GM23248 (cell line): ENCODE measurements around the gene AGAP1. TPM values are rescaled to one million over a fixed set of nuclear protein-coding genes. Genes with fewer than 3 reads are reported as not detected.

Experiments
- DNase-seq: peaks from one replicate; pipeline ENCODE4 v3.0.0-alpha.2; 2015
- H2AFZ ChIP-seq: fragments of 200-600 bp; sonication (generic); 2 replicates; pipeline ENCODE4 v1.6.1; 2016; ENCODE audit warnings: antibody characterized with exemption
- H3F3A ChIP-seq: fragments of 200-600 bp; sonication (generic); 2 replicates; pipeline ENCODE4 v1.6.1; 2016; ENCODE audit warnings: mild to moderate bottlenecking, antibody characterized with exemption, mixed run types; ENCODE audit not compliant: insufficient read depth
- H3K27ac ChIP-seq: fragments of 200-600 bp; sonication (generic); 2 replicates; pipeline ENCODE4 v1.5.1; 2016; ENCODE audit warnings: mild to moderate bottlenecking
- H3K27me3 ChIP-seq: fragments of 200-600 bp; sonication (generic); replicated peaks from 2 replicates; pipeline ENCODE4 v1.6.1; 2016; ENCODE audit warnings: mild to moderate bottlenecking; ENCODE audit not compliant: insufficient read depth
- H3K36me3 ChIP-seq: fragments of 200-600 bp; sonication (generic); 2 replicates; pipeline ENCODE4 v1.6.1; 2016; ENCODE audit warnings: low read depth, mild to moderate bottlenecking
- H3K4me1 ChIP-seq: fragments of 200-600 bp; sonication (generic); 2 replicates; pipeline ENCODE4 v1.6.1; 2016; ENCODE audit warnings: mild to moderate bottlenecking; ENCODE audit not compliant: insufficient read depth
- H3K4me2 ChIP-seq: fragments of 200-600 bp; sonication (generic); one replicate; pipeline ENCODE4 v1.6.1; 2016; ENCODE audit warnings: mild to moderate bottlenecking; ENCODE audit not compliant: unreplicated experiment
- H3K4me3 ChIP-seq: fragments of 200-600 bp; sonication (generic); 2 replicates; pipeline ENCODE4 v1.5.1; 2016; ENCODE audit warnings: mild to moderate bottlenecking
- H3K79me2 ChIP-seq: fragments of 200-600 bp; sonication (generic); 2 replicates; pipeline ENCODE4 v1.6.1; 2016; ENCODE audit warnings: mild to moderate bottlenecking; ENCODE audit not compliant: insufficient read depth
- H3K9ac ChIP-seq: fragments of 200-600 bp; sonication (generic); 2 replicates; pipeline ENCODE4 v1.6.1; 2016; ENCODE audit warnings: mild to moderate bottlenecking
- H3K9me2 ChIP-seq: fragments of 200-600 bp; sonication (generic); 2 replicates; pipeline ENCODE4 v1.6.1; 2016; ENCODE audit warnings: mixed run types, mild to moderate bottlenecking, moderate library complexity; ENCODE audit not compliant: insufficient read depth
- H3K9me3 ChIP-seq: fragments of 200-600 bp; sonication (generic); one replicate; pipeline ENCODE4 v1.6.1; 2017; ENCODE audit warnings: low read depth
- H4K20me1 ChIP-seq: fragments of 200-600 bp; sonication (generic); 2 replicates; pipeline ENCODE4 v1.6.0; 2016; ENCODE audit not compliant: insufficient read depth
- EZH2 ChIP-seq: fragments of 200-600 bp; sonication (generic); IDR thresholded peaks from 2 replicates; pipeline ENCODE4 v1.6.1; 2018; ENCODE audit warnings: antibody characterized with exemption, mild to moderate bottlenecking; ENCODE audit not compliant: insufficient read depth, poor library complexity, severe bottlenecking
- EZH2phosphoT487 ChIP-seq: fragments of 200-600 bp; sonication (generic); IDR thresholded peaks from 2 replicates; pipeline ENCODE4 v1.6.1; 2018; ENCODE audit warnings: antibody characterized with exemption, moderate library complexity, mild to moderate bottlenecking, low read depth; ENCODE audit not compliant: insufficient read depth
- WGBS, 2 experiments: methylation state at CpG; one replicate each; pipeline ENCODE4 v1.1.6; 2015 to 2017; ENCODE audit warnings: low lambda C conversion rate in 2 of 2, low coverage in 1 of 2; ENCODE audit errors: missing lambda C conversion rate in 2 of 2; 5-methylcytosine and 5-hydroxymethylcytosine counted together
- in situ Hi-C: fragments of 300-500 bp; cut with MboI; formaldehyde crosslinking; loops from 2 replicates; pipeline ENCODE4 v1.15.0; 2020
- polyA plus RNA-seq: library from polyadenylated mRNA; unstranded; fragments of >200 nt; fragmentation: Nextera tagmentation; extraction: Ambion mirVana; gene quantifications from 2 replicates; pipeline ENCODE4 v1.2.1, GENCODE V29; 2016
- total RNA-seq: library from RNA; depleted of rRNA; stranded (reverse); fragments of >200 nt; shearing (Covaris generic); gene quantifications from 2 replicates; pipeline ENCODE4 v1.2.3, GENCODE V29; 2014

The AGAP1 gene
- total and polyA plus RNA-seq, 2 experiments from 2014 or later: 2.2 to 9.9 TPM

DNA sequence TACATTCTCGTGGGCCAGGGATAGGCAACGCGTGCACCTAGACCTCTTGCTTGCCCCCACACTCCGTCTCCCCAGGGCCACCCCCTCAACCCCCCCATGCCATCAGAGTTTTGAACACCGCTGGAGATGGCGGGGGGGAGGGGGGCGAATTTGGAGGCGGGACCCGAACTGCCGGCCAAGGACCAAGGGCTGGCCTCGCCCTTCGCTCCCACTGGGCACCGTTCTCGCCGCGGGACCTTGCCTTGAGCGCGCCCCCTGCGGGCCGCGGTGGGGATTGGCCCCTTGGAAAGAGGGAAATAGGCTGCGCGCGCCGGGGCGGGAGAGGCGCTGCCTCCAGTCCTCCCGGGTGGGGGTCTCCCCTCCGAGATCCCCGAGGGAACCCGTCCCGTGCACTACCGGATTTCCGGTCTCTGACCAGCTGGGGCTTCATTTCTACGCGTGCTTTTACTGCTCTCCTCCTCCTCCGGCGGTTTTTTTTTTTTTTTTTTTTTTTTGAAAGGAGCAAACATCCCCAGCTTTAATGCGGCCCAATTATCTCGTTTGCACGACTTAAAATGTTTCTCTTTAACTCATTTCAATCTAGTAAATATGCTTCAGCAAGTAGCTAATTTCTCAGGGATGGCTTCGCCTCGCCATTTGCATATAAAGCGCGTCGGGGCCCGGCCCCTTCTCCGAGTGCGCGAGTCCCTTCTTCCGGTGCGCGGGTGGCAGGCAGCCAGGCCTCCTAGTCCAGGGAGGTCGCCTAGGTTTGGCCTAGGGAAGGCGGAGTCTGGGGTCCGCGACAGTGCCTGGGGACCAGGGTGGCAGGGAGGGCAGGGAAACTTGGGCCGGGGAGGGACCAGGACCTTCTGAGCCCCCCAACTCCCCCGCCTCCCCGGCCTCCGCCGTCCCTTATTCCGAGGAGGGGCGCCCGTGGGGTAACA lies 684.4 kb downstream of the AGAP1 start:
- peaks cover 28% of the 10 kb centered on the region for H3K4me1 ChIP-seq
- H3K9me2 ChIP-seq: no peaks in the 10 kb centered on the region
- H3K9me3 ChIP-seq: no peaks in the 10 kb centered on the region
- H3K79me2 ChIP-seq: no peaks in the 10 kb centered on the region
- H3K27me3 ChIP-seq: peaks cover 28% of the 10 kb centered on the region
- peaks cover 25% of the 10 kb centered on the region for H3F3A ChIP-seq
- no peaks in the 10 kb centered on the region for H3K36me3 ChIP-seq
- 7 to 14% methylated on average over 37 to 64 of the region's 65 CpGs for WGBS, 2 experiments
- in situ Hi-C loops: loop anchor here (25.0 kb wide), 1 partner anchor 1041 kb away; no protein-coding TSS in a partner anchor
- peak overlapping the region; percentile 61 for H3K4me3 ChIP-seq
- peak overlapping the region; percentile 32; the same call in 1 of the 2 replicates for H3K9ac ChIP-seq
- TF ChIP-seq EZH2 (no peak), EZH2phosphoT487 (no peak)
- H4K20me1 ChIP-seq: no peaks in the 10 kb centered on the region
- H2AFZ ChIP-seq: peak overlapping the region; percentile 63
- H3K4me2 ChIP-seq: peak overlapping the region; percentile 63
- no peak overlapping the region for H3K27ac ChIP-seq
- peak; percentile 77 for DNase-seq

DNA sequence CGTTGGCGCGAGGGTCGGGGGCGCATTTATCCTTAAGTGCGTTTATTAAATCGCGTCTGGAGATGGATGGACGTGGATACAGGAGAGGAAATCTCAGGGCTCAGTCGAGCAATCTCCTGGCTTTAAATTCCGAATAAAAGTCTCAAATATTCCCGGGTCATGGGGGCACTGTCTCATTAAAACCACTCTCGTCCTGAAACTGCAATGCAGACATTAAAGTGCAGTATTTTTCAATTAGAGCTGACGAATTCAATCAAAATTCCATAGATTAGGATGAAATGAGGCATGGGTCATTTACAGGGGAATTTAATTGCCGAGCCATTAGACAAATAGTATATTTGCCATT lies 685.0 kb downstream of the AGAP1 start:
- no peak overlapping the region for H3K27ac ChIP-seq
- peak overlapping the region; percentile 32; the same call in 1 of the 2 replicates for H3K9ac ChIP-seq
- peak; percentile 36 for DNase-seq
- no peak for TF ChIP-seq EZH2phosphoT487
- TF ChIP-seq EZH2: no peak
- no peaks in the 10 kb centered on the region for H4K20me1 ChIP-seq
- H3K4me3 ChIP-seq: peak overlapping the region; percentile 61
- H3K27me3 ChIP-seq: peaks cover 27% of the 10 kb centered on the region
- H3K4me1 ChIP-seq: peaks cover 28% of the 10 kb centered on the region
- in situ Hi-C loops: loop anchor here (25.0 kb wide), 1 partner anchor 1042 kb away; no protein-coding TSS in a partner anchor
- no peaks in the 10 kb centered on the region for H3K9me2 ChIP-seq
- peaks cover 25% of the 10 kb centered on the region for H3F3A ChIP-seq
- H3K79me2 ChIP-seq: no peaks in the 10 kb centered on the region
- H2AFZ ChIP-seq: peak overlapping the region; percentile 63
- H3K9me3 ChIP-seq: no peaks in the 10 kb centered on the region
- H3K36me3 ChIP-seq: no peaks in the 10 kb centered on the region
- WGBS, 2 experiments: 9 to 14% methylated on average over 15 of the region's 15 CpGs
- H3K4me2 ChIP-seq: peak overlapping the region; percentile 63

DNA sequence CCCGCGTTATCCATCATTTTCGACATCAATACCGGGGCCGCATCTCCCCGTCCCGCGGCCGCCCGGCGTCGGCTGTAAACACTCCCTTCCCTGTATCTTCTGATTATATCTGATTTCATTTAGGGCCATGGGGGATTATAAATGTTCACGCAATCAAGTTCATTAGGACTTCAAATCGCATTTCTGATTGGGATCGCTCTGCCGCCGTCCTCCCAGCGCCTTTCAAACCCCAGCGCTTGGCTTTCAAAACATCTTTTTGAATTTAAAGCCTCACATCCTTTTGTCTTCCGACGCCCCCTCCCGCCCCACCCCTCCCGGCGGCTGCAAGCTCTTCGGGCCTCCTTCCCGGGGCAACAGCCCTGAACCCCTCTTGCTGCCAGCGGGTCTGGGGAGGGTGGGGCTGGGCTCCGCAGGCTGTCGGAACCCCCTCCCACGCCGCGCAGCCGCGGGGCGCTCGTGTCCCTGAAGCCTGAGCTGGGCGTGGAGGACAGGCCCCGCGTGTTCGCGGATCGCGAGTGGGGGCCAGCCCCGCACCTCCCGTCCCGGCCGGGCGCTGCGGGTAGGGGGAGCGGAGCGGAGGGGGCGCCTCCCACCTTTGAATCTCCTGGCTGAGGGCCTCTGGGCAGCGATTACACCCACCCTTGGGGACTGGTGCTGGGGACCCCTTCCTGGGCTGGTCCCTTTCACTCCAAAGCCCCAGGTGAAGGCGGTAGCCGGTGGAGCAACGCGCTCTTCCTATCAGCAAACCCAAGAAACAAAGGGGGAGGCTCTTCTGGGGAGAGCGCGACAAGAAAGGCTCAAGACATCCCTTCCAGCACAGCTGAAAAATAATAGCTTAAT lies 685.6 kb downstream of the AGAP1 start:
- Histone ChIP-seq H3F3A (peaks cover 25% of the 10 kb centered on the region), H3K9me2 (no peaks in the 10 kb centered on the region), H3K4me1 (peaks cover 28% of the 10 kb centered on the region), H3K27ac (0 out of 2 replicates have a peak overlapping the region, but pooled peaks have one; percentile 0), H2AFZ (peak overlapping the region; percentile 63), H3K79me2 (no peaks in the 10 kb centered on the region), H3K9me3 (no peaks in the 10 kb centered on the region), H3K36me3 (no peaks in the 10 kb centered on the region), H3K4me2 (peak overlapping the region; percentile 63), H4K20me1 (no peaks in the 10 kb centered on the region), H3K27me3 (peaks cover 21% of the 10 kb centered on the region), H3K9ac (peak overlapping the region; percentile 32; the same call in 1 of the 2 replicates), H3K4me3 (peak overlapping the region; percentile 61)
- TF ChIP-seq EZH2phosphoT487 (no peak), EZH2 (peak; percentile 94)
- in situ Hi-C loops: loop anchor here (10.0 to 25.0 kb wide), 2 partner anchors 405 to 1042 kb away; no protein-coding TSS in a partner anchor
- 4 to 8% methylated on average over 40 to 59 of the region's 59 CpGs for WGBS, 2 experiments
- DNase-seq: peak; percentile 57
